HG03460 (cell line): ENCODE measurements around the gene ZMYND10.

Experiments
- ATAC-seq: cut with Tn5 transposase; IDR thresholded peaks from one replicate; pipeline ENCODE4 v1.9.1; 2021; ENCODE audit not compliant: unreplicated experiment

The ZMYND10 gene

DNA sequence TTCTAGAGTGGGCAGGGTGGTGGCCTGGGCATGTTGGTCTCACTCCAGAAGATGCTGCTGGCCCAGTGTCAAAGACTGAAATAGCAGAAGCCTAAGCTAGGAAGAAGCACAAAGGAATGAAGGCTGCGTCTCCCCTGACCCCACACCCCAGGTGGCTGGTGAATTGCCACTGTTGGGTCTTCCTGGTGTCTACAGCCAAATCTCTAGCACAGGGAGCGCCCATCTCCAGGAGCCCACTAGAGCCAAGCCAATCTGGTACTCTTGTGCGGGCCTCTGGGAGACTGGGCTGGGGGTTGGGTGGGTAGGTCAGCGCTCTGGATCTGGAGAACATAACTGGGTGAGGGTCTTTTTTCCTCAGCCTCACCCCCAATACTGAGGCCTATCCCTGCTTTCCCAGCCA is 18.4 kb downstream of the ZMYND10 start:
- no peak for ATAC-seq

- no peak for ATAC-seq
These were observed 19.4 kb downstream of the ZMYND10 start for GRCh38 chr3:50326182-50326541.

DNA sequence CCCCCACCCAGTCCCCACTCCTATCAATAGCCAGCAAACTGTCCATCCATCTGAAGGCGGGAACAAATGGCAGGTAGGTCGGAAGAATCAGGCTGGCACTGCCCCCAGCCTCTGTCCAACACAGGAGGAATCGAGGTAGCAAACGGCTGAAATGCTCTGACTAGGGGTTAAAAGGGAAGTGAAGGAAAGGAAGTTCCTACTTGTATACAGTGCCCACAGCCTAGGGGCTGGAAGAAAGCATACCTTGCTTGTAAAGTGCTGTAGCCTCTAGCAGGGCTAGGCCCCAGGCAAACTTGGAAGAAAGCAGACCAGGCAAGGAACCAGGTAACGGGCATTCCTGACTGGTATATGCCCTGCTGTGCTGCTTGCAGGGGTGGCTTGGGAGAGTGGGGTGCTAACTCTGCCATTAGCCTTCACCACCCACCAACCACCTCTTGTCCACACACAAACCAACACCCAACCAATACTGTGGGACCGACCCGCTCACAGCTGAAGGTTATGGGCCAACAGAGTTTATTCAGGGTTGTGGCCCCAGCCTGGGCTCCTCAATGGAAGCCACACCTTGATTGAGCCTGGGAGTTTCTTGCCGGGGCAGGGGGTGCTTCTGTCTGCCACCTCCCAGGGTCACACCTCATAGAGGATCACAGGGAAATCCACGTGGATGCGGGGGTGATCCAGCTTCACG is 19.9 kb downstream of the ZMYND10 start:
- no peak for ATAC-seq

DNA sequence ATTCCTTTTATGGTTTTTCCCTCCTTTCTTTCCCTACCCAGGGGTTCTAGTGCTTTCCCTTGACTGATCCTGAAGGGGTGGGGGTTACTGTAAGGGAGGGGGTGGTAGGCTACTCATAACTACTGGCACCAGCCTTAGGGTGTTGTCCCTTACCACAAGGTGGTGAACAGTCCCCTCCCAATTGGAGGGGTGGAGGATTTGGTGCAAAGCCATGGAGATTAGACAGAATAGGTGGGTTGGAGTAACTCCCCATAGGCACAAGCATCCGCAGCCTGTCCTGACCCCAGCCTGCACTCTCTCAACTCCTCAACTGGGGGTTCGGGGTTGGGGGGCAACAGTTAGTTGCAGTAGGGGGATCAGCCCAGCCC is 20.4 kb downstream of the ZMYND10 start:
- no peak for ATAC-seq

DNA sequence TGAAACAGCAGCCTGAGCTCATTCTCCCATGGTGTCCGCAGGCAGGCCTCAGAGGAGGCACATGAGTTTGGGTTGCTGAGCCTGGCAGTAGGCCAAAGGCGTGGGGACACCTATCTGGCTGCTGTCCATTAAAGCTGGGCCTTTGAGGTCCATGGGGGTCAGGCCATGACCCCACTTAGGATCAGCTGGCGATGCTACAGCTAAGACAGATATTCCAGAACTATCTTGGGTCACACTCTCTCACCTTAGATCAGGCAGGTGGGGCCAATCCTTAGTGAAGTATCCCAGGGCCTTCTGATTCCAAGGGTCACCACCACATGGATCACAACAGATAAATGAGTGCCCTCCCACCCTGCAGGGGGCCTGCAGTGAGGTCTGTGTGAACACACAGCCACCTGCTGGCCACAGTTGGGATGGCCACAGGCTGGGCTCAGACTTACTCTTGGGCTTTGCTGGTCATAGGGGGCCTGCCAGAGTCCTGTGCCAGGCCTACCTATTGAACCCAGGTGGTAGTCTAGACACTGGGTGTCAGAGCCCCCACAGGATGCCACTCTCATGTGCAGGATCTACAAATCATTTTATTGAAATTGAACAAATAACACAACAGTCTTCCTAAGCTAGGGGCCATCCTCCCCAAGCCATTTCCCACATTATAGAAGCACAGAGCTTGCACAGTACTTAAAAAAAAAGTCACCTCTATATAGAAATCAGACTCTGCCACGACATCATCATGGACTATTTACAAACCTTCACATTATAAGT is 21.0 kb downstream of the ZMYND10 start:
- no peak for ATAC-seq

DNA sequence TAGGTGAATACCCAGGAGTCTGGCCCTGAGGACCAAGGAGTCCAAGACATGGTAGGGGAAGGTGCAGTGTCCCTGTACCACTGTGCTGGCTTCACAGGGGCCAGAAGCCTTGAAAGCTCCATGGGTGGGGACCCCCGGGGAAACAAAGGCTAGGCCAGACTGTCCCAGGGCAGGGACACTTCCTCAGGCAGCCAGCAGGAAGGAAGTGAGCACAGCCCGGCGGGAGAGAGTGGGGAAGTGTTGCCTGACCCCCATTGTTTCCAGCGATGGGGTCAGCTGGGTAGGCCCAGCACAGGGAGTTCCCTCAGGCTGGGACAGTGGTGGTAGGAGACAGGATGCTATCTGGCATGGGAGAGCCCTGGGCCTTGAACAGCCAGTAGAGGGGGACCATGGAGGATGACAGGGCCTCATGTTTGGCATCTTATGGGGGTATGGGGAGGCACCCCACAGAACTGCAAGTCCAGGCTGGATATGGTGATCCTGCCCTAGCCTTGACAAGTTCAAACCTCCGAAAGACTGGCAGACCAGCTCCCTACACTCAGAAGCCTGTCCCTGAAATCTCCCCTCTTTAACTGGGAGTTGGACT is 21.8 kb downstream of the ZMYND10 start:
- no peak for ATAC-seq

- ATAC-seq: no peak
These were observed 22.4 kb downstream of the ZMYND10 start for GRCh38 chr3:50323092-50323600.

GRCh38 chr3:50322386-50323091 is 23.0 kb downstream of the ZMYND10 start, which contains the start of gene HYAL2:
Gene HYAL2 (minus strand): TSS chr3:50322745. CDS start chr3:50320489, 2,256 bp downstream.
- ATAC-seq: no peak

- no peak for ATAC-seq
These were observed 23.5 kb downstream of the ZMYND10 start for GRCh38 chr3:50322115-50322385.

DNA sequence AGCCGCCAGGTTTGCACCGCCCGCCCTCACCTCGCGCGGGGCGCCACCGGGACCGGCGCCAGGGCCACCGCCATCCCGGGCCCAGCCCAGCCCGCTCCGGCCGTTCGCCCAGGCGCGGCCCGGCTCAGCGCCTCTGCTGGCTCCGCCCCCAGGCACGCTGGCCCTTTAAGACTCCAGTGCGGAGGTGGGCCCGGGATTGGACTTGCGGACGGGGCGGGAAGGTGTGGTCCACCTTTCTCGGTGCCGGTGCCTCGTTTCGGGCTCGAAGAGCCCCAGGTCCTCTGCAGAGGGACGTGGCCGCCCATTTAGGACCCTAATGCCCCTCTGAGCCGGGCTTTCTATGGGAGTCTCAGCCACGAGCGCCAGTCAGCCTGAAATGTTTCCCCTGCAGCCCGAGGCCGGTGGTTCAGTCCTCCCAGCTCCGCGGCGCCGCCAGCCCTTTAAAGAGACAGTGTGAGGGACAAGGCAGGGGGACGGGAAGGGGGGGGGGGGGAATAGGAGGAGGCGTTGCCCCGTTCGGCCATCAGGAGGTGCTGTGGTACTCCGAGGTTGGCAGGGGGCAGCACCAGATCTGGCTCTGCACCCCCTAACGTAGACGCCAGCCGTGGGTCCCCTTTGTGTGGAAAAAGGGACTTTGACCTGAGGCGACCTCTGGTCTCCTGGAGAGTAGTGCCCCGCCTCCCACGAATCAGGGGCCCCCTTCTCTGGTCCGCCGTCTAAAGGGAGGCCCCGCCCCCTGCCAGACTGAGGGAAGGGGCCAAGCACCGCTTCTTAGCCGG is 24.0 kb downstream of the ZMYND10 start:
- ATAC-seq: peak; percentile 75

DNA sequence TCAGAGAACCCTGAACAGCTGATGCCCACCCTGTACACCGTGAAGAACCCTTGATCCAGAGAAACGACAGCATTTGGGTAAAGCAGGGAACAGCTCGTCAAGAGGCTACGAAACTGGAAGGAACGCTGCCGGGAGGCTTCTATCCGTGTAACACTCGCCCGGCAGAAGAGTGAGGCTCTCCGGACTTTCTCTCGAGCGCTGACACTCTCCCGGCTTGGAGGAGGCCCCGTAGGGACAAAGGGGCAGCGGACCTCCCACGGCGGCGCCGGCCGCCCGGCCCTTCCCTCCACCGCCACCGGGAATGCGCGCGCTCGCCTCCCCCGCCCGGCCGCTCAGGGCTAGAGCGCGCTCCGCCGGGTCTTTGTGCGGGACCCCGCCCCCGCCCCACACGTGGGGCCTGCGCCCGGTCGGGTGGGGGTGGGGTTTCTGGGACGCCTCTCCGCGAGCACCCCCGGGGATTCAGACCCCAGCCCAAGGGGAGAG is 24.6 kb downstream of the ZMYND10 start:
- ATAC-seq: peak; percentile 49

GRCh38 chr3:50319894-50320625 is 25.5 kb downstream of the ZMYND10 start:
- no peak for ATAC-seq

- ATAC-seq: no peak
These were observed 26.2 kb downstream of the ZMYND10 start for GRCh38 chr3:50319181-50319893.

GRCh38 chr3:50318615-50319014 is 26.9 kb downstream of the ZMYND10 start:
- ATAC-seq: no peak

- ATAC-seq: no peak
These were observed 27.4 kb downstream of the ZMYND10 start for GRCh38 chr3:50318163-50318562.

DNA sequence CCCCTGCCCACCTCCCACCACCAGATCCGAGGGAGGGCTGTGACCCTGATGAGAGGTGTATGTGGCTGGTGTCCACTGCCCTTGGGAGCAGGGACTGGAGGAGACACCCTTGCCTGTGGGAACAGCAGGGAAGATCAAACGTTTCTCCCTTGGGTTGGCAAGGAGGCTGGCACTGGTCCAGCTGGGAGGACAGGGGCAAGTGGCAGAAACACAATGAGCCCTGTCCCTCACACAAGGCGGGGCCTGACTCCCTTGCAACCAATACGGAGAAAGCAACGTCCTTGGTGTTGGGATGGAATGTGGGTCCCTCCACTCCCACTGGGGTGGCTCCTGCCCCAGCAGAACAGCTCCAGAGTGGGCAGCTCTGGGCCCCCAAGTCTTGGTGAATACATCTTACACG is 28.2 kb downstream of the ZMYND10 start:
- ATAC-seq: no peak

- no peak for ATAC-seq
These were observed 28.8 kb downstream of the ZMYND10 start for GRCh38 chr3:50316657-50317242.

- ATAC-seq: no peak
These were observed 30.7 kb downstream of the ZMYND10 start for GRCh38 chr3:50314816-50315215.

- no peak for ATAC-seq
These were observed 31.2 kb downstream of the ZMYND10 start for GRCh38 chr3:50314342-50314741.
